Parathyroid adenoma (tissue), 2 donors: ENCODE data around the gene C2orf76.

ENCODE experiments used
- H2AFZ ChIP-seq: fragments of 300-600 bp; sonication (generic); one replicate; pipeline ENCODE4 v1.7.0; 2017; ENCODE audit warnings: antibody characterized with exemption, mild to moderate bottlenecking
- H3K27ac ChIP-seq: fragments of 300-600 bp; sonication (generic); one replicate; pipeline ENCODE4 v1.7.0; 2017
- H3K27me3 ChIP-seq: fragments of 300-600 bp; sonication (generic); one replicate; pipeline ENCODE4 v1.7.0; 2017; ENCODE audit warnings: low read length; ENCODE audit not compliant: control insufficient read depth, insufficient read depth
- H3K36me3 ChIP-seq: fragments of 300-600 bp; sonication (generic); one replicate; pipeline ENCODE4 v1.7.0; 2017; ENCODE audit warnings: low read length; ENCODE audit not compliant: control insufficient read depth, insufficient read depth
- H3K4me1 ChIP-seq: fragments of 300-600 bp; sonication (generic); one replicate; pipeline ENCODE4 v1.7.0; 2017; ENCODE audit warnings: control low read depth
- H3K4me2 ChIP-seq: fragments of 300-600 bp; sonication (generic); one replicate; pipeline ENCODE4 v1.7.0; 2017; ENCODE audit warnings: low read length
- H3K4me3 ChIP-seq: fragments of 300-600 bp; sonication (generic); one replicate; pipeline ENCODE4 v1.7.0; 2017; ENCODE audit warnings: low read depth, low read length
- H3K79me2 ChIP-seq: fragments of 300-600 bp; sonication (generic); one replicate; pipeline ENCODE4 v1.7.0; 2017; ENCODE audit warnings: control low read depth
- H3K9ac ChIP-seq: fragments of 300-600 bp; sonication (generic); one replicate; pipeline ENCODE4 v1.7.0; 2017; ENCODE audit warnings: mild to moderate bottlenecking
- H3K9me3 ChIP-seq: fragments of 300-600 bp; sonication (generic); one replicate; pipeline ENCODE4 v1.7.0; 2017; ENCODE audit warnings: low read length; ENCODE audit not compliant: control insufficient read depth
- CTCF ChIP-seq: fragments of 300-600 bp; sonication (generic); IDR thresholded peaks from one replicate; pipeline ENCODE4 v1.7.0; 2017; ENCODE audit warnings: antibody characterized with exemption, mild to moderate bottlenecking
- donor health status: primary hyperparathyroidism.

Gene C2orf76

GRCh38 chr2:119294671-119295070, 72.0 kb downstream of the C2orf76 start:
- Histone ChIP-seq H2AFZ (peak overlapping the region; percentile 28), H3K79me2 (no peaks in the 10 kb centered on the region), H3K9me3 (no peaks in the 10 kb centered on the region), H3K27ac (peak overlapping the region; percentile 94), H3K36me3 (no peaks in the 10 kb centered on the region), H3K4me2 (peak overlapping the region; percentile 20), H3K4me3 (peak overlapping the region; percentile 31), H3K27me3 (no peaks in the 10 kb centered on the region), H3K9ac (no peak overlapping the region), H3K4me1 (peaks cover 66% of the 10 kb centered on the region)
- no peak for TF ChIP-seq CTCF

GRCh38 chr2:119293900-119294299, 72.7 kb downstream of the C2orf76 start:
- peak overlapping the region; percentile 31 for H3K4me3 ChIP-seq
- peak overlapping the region; percentile 94 for H3K27ac ChIP-seq
- no peaks in the 10 kb centered on the region for H3K9me3 ChIP-seq
- no peaks in the 10 kb centered on the region for H3K27me3 ChIP-seq
- no peak for TF ChIP-seq CTCF
- H3K4me2 ChIP-seq = peak overlapping the region; percentile 54
- no peak overlapping the region for H3K9ac ChIP-seq
- no peaks in the 10 kb centered on the region for H3K79me2 ChIP-seq
- peak overlapping the region; percentile 28 for H2AFZ ChIP-seq
- H3K4me1 ChIP-seq = peaks cover 64% of the 10 kb centered on the region
- no peaks in the 10 kb centered on the region for H3K36me3 ChIP-seq

GRCh38 chr2:119293254-119293653, 73.4 kb downstream of the C2orf76 start:
- H3K4me1 ChIP-seq = peaks cover 58% of the 10 kb centered on the region
- no peaks in the 10 kb centered on the region for H3K79me2 ChIP-seq
- no peaks in the 10 kb centered on the region for H3K27me3 ChIP-seq
- H3K36me3 ChIP-seq = no peaks in the 10 kb centered on the region
- H3K4me3 ChIP-seq = peak overlapping the region; percentile 31
- no peak overlapping the region for H3K9ac ChIP-seq
- H3K27ac ChIP-seq = peak overlapping the region; percentile 94
- H3K9me3 ChIP-seq = no peaks in the 10 kb centered on the region
- H3K4me2 ChIP-seq = peak overlapping the region; percentile 54
- H2AFZ ChIP-seq = no peak overlapping the region
- no peak for TF ChIP-seq CTCF

- no peaks in the 10 kb centered on the region for H3K9me3 ChIP-seq
- peak overlapping the region; percentile 36 for H3K4me2 ChIP-seq
- H3K27me3 ChIP-seq = no peaks in the 10 kb centered on the region
- peak overlapping the region; percentile 74 for H2AFZ ChIP-seq
- peak overlapping the region; percentile 94 for H3K27ac ChIP-seq
- TF ChIP-seq CTCF = peak; percentile 70
- no peak overlapping the region for H3K9ac ChIP-seq
- H3K79me2 ChIP-seq = no peaks in the 10 kb centered on the region
- H3K4me1 ChIP-seq = peaks cover 48% of the 10 kb centered on the region
- peak overlapping the region; percentile 23 for H3K4me3 ChIP-seq
- H3K36me3 ChIP-seq = no peaks in the 10 kb centered on the region
These were observed 74.4 kb downstream of the C2orf76 start for GRCh38 chr2:119292226-119292625.

GRCh38 chr2:119291588-119292167, 75.0 kb downstream of the C2orf76 start:
- H3K36me3 ChIP-seq = no peaks in the 10 kb centered on the region
- peak overlapping the region; percentile 94 for H3K27ac ChIP-seq
- peak overlapping the region; percentile 36 for H3K4me2 ChIP-seq
- no peaks in the 10 kb centered on the region for H3K9me3 ChIP-seq
- TF ChIP-seq CTCF = no peak
- peaks cover 47% of the 10 kb centered on the region for H3K4me1 ChIP-seq
- H2AFZ ChIP-seq = peak overlapping the region; percentile 74
- H3K27me3 ChIP-seq = no peaks in the 10 kb centered on the region
- H3K79me2 ChIP-seq = no peaks in the 10 kb centered on the region
- no peak overlapping the region for H3K9ac ChIP-seq
- H3K4me3 ChIP-seq = peak overlapping the region; percentile 23
